Activated T-helper 1 cell treated with Interleukin-2 at 50 U/mL for 16 hours (primary cell): ENCODE results near the gene MVK.
"Not testable (repeated sequence)": the region's sequence is repeated elsewhere in the genome, so short reads cannot be mapped to it uniquely, and the experiment has no call there.

Source experiments
- DNase-seq: peaks from one replicate; pipeline ENCODE4 v3.0.0-alpha.2; 2020; ENCODE audit warnings: low read depth

MVK gene

GRCh38 chr12:109591041-109591440 is 17.4 kb downstream of the MVK start:
- DNase-seq = no peak

GRCh38 chr12:109592195-109592904 is 18.8 kb downstream of the MVK start:
- DNase-seq = no peak

- DNase-seq = no peak
Measured at GRCh38 chr12:109592905-109593272, 19.3 kb downstream of the MVK start.

GRCh38 chr12:109594556-109595317 is 21.1 kb downstream of the MVK start:
- DNase-seq = no peak

GRCh38 chr12:109595321-109595902 is 21.8 kb downstream of the MVK start:
- DNase-seq = no peak

GRCh38 chr12:109596418-109597244 is 23.0 kb downstream of the MVK start:
- no peak for DNase-seq

- no peak for DNase-seq
Measured at GRCh38 chr12:109597414-109597794, 23.8 kb downstream of the MVK start.

- peak; percentile 42 for DNase-seq
Measured at GRCh38 chr12:109597795-109598427, 24.3 kb downstream of the MVK start.

GRCh38 chr12:109598428-109598854 is 24.8 kb downstream of the MVK start:
- DNase-seq = no peak

- no peak for DNase-seq
Measured at GRCh38 chr12:109599087-109599486, 25.5 kb downstream of the MVK start.

GRCh38 chr12:109600481-109600880 is 26.9 kb downstream of the MVK start:
- DNase-seq = no peak

GRCh38 chr12:109600995-109601394 is 27.4 kb downstream of the MVK start:
- no peak for DNase-seq

- DNase-seq = no peak
Measured at GRCh38 chr12:109601557-109601956, 28.0 kb downstream of the MVK start.

- not testable (repeated sequence) for DNase-seq
Measured at GRCh38 chr12:109602132-109602531, 28.5 kb downstream of the MVK start.

GRCh38 chr12:109604132-109604585 is 30.6 kb downstream of the MVK start:
- DNase-seq = no peak

GRCh38 chr12:109605016-109605415 is 31.4 kb downstream of the MVK start:
- DNase-seq = no peak

- DNase-seq = no peak
Measured at GRCh38 chr12:109605599-109606228, 32.1 kb downstream of the MVK start.

GRCh38 chr12:109606320-109607028 is 32.9 kb downstream of the MVK start:
- no peak for DNase-seq

GRCh38 chr12:109607618-109608017 is 34.0 kb downstream of the MVK start:
- no peak for DNase-seq

GRCh38 chr12:109608270-109608669 is 34.7 kb downstream of the MVK start:
- DNase-seq = no peak

GRCh38 chr12:109608793-109609192 is 35.2 kb downstream of the MVK start:
- DNase-seq = no peak
